HG03378 (cell line): Measurements from ENCODE around the gene ZNF75A.

Source experiments
- ATAC-seq: cut with Tn5 transposase; IDR thresholded peaks from one replicate; pipeline ENCODE4 v1.9.1; 2021; ENCODE audit warnings: mild to moderate bottlenecking, moderate library complexity; ENCODE audit not compliant: unreplicated experiment

The ZNF75A gene

DNA sequence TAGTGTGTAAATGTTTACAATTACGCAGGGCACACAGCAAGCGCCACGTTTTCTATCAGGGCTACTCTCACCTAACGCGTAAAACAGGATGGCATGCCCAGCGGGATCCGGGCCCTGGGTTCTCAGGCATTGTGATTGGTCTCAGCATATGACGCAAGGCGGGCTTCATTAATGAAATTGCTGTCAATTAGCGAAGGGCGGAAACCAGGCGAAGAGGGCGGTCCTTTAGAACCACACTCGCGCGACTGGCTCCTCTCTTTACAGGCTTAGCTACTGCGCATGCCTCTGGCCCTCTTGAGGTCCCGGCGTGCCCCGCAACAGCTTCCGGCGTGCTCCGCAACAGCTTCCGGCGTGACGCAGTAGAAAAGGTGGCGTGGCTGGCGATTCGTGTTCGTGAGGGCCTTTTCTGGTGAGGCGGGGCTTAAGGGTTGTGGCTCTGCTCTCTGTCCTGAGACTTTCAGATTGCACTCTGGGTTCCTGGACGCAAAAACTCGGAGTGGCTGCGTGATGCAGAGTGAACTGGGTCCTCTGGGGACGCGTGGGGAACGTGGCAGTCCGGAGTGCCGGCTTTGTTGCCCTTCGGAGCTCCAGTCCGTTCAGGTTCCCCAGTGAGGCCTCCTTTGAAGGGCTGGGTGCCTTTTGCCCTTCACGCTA, 59.6 kb downstream of the ZNF75A start:
- ATAC-seq: no peak
